VCaP (cell line): Measurements from ENCODE around the gene OR51D1.

Source experiments
- H3K27ac ChIP-seq: fragments of 450-650 bp; 2 replicates; pipeline ENCODE4 v1.5.1; 2017
- TF ChIP-seq, protein P1 (sequence below): fragments of 450-650 bp; conservative IDR thresholded peaks from 2 replicates; pipeline ENCODE4 v1.5.1; 2017; ENCODE audit warnings: mild to moderate bottlenecking, moderate library complexity

The OR51D1 gene

DNA sequence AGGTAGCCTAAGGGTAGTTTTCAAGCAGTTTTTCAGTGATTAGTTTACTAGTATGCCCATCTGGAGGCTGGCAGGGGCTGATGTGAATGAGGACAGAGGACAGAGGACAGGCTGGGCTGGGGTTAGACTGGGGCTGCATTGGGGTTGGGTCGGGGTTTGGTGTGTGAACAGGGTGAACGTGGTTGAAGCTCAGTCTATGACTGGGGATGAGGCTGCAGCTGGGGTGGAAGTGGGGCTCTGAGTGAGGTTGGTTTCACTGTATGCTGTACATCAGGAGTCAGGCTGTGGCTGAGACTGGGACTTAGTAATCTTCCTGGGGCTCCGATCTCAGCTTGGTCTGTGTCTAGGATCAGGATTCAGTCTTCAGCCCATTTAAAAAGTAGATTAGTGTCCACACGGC lies 7.0 kb downstream of the OR51D1 start:
- 0 out of 2 replicates have a peak overlapping the region, but pooled peaks have one; percentile 10 for H3K27ac ChIP-seq
- TF ChIP-seq, protein P1, sequence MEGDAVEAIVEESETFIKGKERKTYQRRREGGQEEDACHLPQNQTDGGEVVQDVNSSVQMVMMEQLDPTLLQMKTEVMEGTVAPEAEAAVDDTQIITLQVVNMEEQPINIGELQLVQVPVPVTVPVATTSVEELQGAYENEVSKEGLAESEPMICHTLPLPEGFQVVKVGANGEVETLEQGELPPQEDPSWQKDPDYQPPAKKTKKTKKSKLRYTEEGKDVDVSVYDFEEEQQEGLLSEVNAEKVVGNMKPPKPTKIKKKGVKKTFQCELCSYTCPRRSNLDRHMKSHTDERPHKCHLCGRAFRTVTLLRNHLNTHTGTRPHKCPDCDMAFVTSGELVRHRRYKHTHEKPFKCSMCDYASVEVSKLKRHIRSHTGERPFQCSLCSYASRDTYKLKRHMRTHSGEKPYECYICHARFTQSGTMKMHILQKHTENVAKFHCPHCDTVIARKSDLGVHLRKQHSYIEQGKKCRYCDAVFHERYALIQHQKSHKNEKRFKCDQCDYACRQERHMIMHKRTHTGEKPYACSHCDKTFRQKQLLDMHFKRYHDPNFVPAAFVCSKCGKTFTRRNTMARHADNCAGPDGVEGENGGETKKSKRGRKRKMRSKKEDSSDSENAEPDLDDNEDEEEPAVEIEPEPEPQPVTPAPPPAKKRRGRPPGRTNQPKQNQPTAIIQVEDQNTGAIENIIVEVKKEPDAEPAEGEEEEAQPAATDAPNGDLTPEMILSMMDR, result no peak

DNA sequence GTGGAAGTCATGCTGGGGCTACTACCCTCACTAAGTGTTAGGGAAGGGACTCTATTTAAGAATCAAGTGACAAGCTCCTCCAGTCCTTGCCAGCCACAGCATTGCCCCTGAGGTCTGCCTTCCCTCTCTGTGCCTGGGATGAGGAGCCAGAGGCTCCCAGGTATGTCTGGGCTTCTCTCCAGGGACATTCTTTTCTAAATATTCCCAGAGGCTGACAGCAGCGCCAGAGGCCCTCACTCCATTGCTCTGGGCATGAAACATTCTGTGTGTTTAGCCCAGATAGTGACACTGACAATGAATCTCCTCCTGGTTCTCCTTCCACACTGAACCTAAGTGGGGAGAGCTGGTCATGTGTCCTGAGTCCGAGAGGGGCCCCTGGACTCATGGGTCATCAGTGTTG lies 8.7 kb downstream of the OR51D1 start:
- TF ChIP-seq, protein P1, result no peak
- H3K27ac ChIP-seq, result peak overlapping the region; percentile 10; the same call in 1 of the 2 replicates

DNA sequence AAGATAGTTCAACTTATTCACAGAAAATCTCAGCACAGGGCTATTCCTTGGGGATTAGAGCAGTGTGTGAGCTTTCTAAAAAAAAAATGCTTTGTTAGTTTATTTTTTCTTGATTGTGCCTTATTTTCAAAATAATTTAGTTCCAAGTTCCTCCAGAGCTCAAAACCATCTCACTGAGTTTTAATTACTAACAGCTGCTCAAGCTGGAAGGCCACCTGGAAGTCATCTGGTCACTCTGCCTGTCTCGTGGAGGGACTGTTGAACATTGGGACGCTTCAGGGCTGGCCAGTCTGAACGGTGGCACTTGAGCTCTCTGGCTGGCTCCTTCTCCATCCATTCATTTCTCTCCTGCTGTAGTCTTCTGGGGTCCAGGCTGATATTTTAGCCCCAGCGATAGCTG lies 10.5 kb downstream of the OR51D1 start:
- TF ChIP-seq, protein P1, result no peak
- H3K27ac ChIP-seq, result no peak overlapping the region

DNA sequence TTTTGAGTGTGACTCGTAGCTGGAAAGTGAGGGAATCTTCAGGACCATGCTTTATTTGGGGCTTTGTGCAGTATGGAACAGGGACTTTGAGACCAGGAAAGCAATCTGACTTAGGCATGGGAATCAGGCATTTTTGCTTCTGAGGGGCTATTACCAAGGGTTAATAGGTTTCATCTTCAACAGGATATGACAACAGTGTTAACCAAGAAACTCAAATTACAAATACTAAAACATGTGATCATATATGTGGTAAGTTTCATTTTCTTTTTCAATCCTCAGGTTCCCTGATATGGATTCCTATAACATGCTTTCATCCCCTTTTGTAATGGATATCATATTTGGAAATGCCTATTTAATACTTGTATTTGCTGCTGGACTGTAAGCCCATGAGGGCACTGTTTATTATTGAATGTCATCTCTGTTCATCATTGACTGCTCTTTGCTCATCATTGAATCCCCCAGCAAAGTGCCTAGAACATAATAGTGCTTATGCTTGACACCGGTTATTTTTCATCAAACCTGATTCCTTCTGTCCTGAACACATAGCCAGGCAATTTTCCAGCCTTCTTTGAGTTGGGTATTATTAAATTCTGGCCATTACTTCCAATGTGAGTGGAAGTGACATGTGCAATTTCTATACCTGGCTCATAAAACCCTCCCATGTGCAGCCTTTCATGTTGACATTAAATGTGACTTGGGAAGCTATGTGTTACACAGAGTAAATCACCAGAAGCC lies 17.5 kb downstream of the OR51D1 start:
- H3K27ac ChIP-seq, result no peak overlapping the region
- TF ChIP-seq, protein P1, result no peak

DNA sequence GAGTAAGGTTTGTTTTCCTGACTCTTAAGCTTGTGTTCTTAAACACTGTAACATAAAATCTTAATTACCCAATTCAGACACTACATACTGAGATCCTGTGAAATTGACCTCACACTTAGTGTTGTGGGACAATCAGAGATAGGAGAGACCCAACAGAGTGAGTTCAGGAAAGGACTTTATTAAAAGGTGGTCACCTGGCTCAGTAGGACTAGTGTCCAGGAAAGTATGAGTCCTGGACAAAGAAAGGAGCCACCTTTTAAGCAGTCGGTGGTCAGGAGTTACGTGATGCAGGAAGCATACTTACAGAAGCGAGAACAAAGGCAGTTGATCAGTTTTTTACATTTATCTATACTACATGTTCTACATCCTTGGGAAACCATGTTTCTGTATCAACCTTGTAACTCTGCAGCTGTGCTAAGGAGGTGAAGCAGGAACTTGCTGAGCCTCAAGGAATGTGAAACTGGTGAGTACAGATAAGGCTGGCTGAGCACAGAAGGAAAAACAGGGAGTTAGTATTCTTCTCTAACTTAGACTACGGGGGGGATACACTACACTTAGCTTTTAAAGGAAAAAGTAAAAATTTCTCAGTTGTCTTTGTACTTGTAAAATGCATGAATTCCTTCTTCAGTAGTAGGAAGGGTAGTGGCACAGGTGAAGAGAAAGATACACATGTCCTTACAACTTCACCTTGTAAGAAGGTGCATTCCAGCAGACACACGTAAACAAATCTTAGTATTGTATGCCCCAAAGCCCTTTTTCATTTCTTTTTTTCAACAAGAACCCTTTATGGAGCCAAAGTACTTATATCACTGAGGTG lies 21.6 kb downstream of the OR51D1 start:
- no peak overlapping the region for H3K27ac ChIP-seq
- TF ChIP-seq, protein P1, result no peak

DNA sequence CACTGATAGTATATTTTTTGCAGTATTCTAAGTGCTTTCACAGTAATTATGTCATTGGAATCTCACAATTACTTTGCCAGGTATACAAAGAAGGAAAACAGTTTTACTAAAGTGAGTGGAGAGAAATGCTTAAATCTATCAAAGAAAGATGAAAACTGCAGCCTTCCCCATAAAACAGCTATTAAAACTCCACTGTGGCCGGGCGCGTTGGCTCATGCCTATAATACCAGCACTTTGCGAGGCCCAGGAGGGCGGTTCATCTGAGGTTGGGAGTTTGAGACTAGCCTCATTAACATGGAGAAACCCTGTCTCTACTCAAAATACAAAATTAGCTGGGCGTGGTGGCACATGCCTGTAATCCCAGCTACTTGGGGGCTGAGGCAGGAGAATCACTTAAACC lies 25.6 kb downstream of the OR51D1 start:
- H3K27ac ChIP-seq, result no peak overlapping the region
- TF ChIP-seq, protein P1, result no peak

DNA sequence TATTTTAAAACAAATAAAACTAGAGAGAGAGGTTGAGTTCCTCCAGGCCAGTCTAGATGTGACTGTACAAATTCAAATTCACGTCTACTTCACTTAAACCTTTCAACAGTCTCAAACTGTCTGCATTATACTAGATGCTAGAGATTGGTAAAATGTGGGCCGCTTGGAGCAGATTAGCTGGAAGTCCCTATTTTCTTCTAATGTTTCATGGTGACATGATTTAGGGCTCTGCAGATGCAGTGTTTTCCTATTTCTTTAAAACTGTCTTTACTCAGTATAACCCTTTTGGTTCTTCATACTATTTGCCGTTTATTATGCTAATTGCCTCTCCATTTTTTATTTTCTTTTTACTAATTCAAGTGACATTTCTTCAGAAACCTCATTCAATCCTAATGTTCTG lies 26.9 kb downstream of the OR51D1 start:
- H3K27ac ChIP-seq, result no peak overlapping the region
- TF ChIP-seq, protein P1, result no peak
